T-helper 2 cell treated with Interferon-gamma antibody and Interleukin-4, amounts not matched to agents 5 μg/mL and 100 μg/mL, for 36 hours (primary cell): ENCODE data around the gene GPRC5C.
A peak's percentile ranks its signal among the peaks of the same experiment; 100 is the strongest.

Experiments used
- DNase-seq: peaks from one replicate; pipeline ENCODE4 v3.0.0; 2021; ENCODE audit warnings: low spot score
- H3K27ac Mint-ChIP-seq: one replicate; pipeline ENCODE4 v1.8.0; 2021; ENCODE audit warnings: mild to moderate bottlenecking, mixed read lengths
- H3K27me3 Mint-ChIP-seq: one replicate; pipeline ENCODE4 v1.8.0; 2021; ENCODE audit warnings: low read depth, mixed read lengths
- H3K36me3 Mint-ChIP-seq: one replicate; pipeline ENCODE4 v1.8.0; 2021; ENCODE audit warnings: low read depth, mixed read lengths
- H3K4me1 Mint-ChIP-seq: one replicate; pipeline ENCODE4 v1.8.0; 2021; ENCODE audit warnings: low read depth, mixed read lengths
- H3K4me3 Mint-ChIP-seq: one replicate; pipeline ENCODE4 v1.8.0; 2022; ENCODE audit warnings: mild to moderate bottlenecking, moderate library complexity, mixed read lengths
- H3K9me3 Mint-ChIP-seq: one replicate; pipeline ENCODE4 v1.8.0; 2021; ENCODE audit warnings: mixed read lengths

GPRC5C gene

GRCh38 chr17:74415608-74416396 is 16.1 kb upstream of the GPRC5C start:
- no peaks in the 10 kb centered on the region for H3K4me1 Mint-ChIP-seq
- H3K9me3 Mint-ChIP-seq: no peaks in the 10 kb centered on the region
- no peaks in the 10 kb centered on the region for H3K36me3 Mint-ChIP-seq
- no peaks in the 10 kb centered on the region for H3K27me3 Mint-ChIP-seq
- H3K27ac Mint-ChIP-seq: no peak overlapping the region
- no peak overlapping the region for H3K4me3 Mint-ChIP-seq
- DNase-seq: no peak

GRCh38 chr17:74417178-74418045 is 14.5 kb upstream of the GPRC5C start:
- Mint-ChIP-seq H3K27ac (no peak overlapping the region), H3K4me3 (no peak overlapping the region), H3K9me3 (no peaks in the 10 kb centered on the region), H3K36me3 (no peaks in the 10 kb centered on the region), H3K27me3 (peaks cover 3% of the 10 kb centered on the region), H3K4me1 (no peaks in the 10 kb centered on the region)
- peak; percentile 6 for DNase-seq

- no peak overlapping the region for H3K27ac Mint-ChIP-seq
- H3K27me3 Mint-ChIP-seq: peaks cover 3% of the 10 kb centered on the region
- no peaks in the 10 kb centered on the region for H3K9me3 Mint-ChIP-seq
- no peaks in the 10 kb centered on the region for H3K36me3 Mint-ChIP-seq
- no peak overlapping the region for H3K4me3 Mint-ChIP-seq
- no peaks in the 10 kb centered on the region for H3K4me1 Mint-ChIP-seq
- no peak for DNase-seq
These were observed 11.9 kb upstream of the GPRC5C start for GRCh38 chr17:74419928-74420411.

GRCh38 chr17:74424117-74424516 is 7.8 kb upstream of the GPRC5C start:
- no peaks in the 10 kb centered on the region for H3K9me3 Mint-ChIP-seq
- H3K27me3 Mint-ChIP-seq: peaks cover 18% of the 10 kb centered on the region
- no peaks in the 10 kb centered on the region for H3K4me1 Mint-ChIP-seq
- H3K36me3 Mint-ChIP-seq: no peaks in the 10 kb centered on the region
- no peak for DNase-seq
- no peak overlapping the region for H3K27ac Mint-ChIP-seq
- H3K4me3 Mint-ChIP-seq: no peak overlapping the region

- no peak overlapping the region for H3K4me3 Mint-ChIP-seq
- H3K27me3 Mint-ChIP-seq: peaks cover 21% of the 10 kb centered on the region
- H3K36me3 Mint-ChIP-seq: no peaks in the 10 kb centered on the region
- H3K4me1 Mint-ChIP-seq: no peaks in the 10 kb centered on the region
- H3K27ac Mint-ChIP-seq: no peak overlapping the region
- H3K9me3 Mint-ChIP-seq: no peaks in the 10 kb centered on the region
- no peak for DNase-seq
These were observed 7.2 kb upstream of the GPRC5C start for GRCh38 chr17:74424657-74425056.

GRCh38 chr17:74426551-74427047 is 5.3 kb upstream of the GPRC5C start:
- Mint-ChIP-seq H3K4me1 (peaks cover 4% of the 10 kb centered on the region), H3K4me3 (no peak overlapping the region), H3K27ac (no peak overlapping the region), H3K27me3 (peaks cover 36% of the 10 kb centered on the region), H3K36me3 (no peaks in the 10 kb centered on the region), H3K9me3 (no peaks in the 10 kb centered on the region)
- DNase-seq: no peak

- Mint-ChIP-seq H3K27me3 (peaks cover 41% of the 10 kb centered on the region), H3K4me1 (peaks cover 8% of the 10 kb centered on the region), H3K27ac (no peak overlapping the region), H3K9me3 (no peaks in the 10 kb centered on the region), H3K4me3 (no peak overlapping the region), H3K36me3 (no peaks in the 10 kb centered on the region)
- no peak for DNase-seq
These were observed 4.7 kb upstream of the GPRC5C start for GRCh38 chr17:74427048-74427762.

- no peaks in the 10 kb centered on the region for H3K36me3 Mint-ChIP-seq
- H3K4me1 Mint-ChIP-seq: peaks cover 8% of the 10 kb centered on the region
- peaks cover 42% of the 10 kb centered on the region for H3K27me3 Mint-ChIP-seq
- H3K27ac Mint-ChIP-seq: no peak overlapping the region
- H3K4me3 Mint-ChIP-seq: no peak overlapping the region
- DNase-seq: no peak
- no peaks in the 10 kb centered on the region for H3K9me3 Mint-ChIP-seq
These were observed 4.1 kb upstream of the GPRC5C start for GRCh38 chr17:74427763-74428153.

GRCh38 chr17:74429604-74430384 is 2.1 kb upstream of the GPRC5C start:
- no peaks in the 10 kb centered on the region for H3K9me3 Mint-ChIP-seq
- peaks cover 54% of the 10 kb centered on the region for H3K27me3 Mint-ChIP-seq
- H3K27ac Mint-ChIP-seq: no peak overlapping the region
- no peak for DNase-seq
- no peaks in the 10 kb centered on the region for H3K36me3 Mint-ChIP-seq
- H3K4me1 Mint-ChIP-seq: peaks cover 8% of the 10 kb centered on the region
- H3K4me3 Mint-ChIP-seq: no peak overlapping the region

- Mint-ChIP-seq H3K4me3 (peak overlapping the region; percentile 21), H3K9me3 (no peaks in the 10 kb centered on the region), H3K36me3 (no peaks in the 10 kb centered on the region), H3K27ac (no peak overlapping the region), H3K4me1 (peaks cover 8% of the 10 kb centered on the region), H3K27me3 (peaks cover 55% of the 10 kb centered on the region)
- DNase-seq: no peak
These were observed 1.5 kb upstream of the GPRC5C start for GRCh38 chr17:74430385-74430705.

GRCh38 chr17:74430706-74431567 is 951 bp upstream of the GPRC5C start:
- Mint-ChIP-seq H3K4me1 (peaks cover 8% of the 10 kb centered on the region), H3K4me3 (peak overlapping the region; percentile 65), H3K27ac (no peak overlapping the region), H3K36me3 (no peaks in the 10 kb centered on the region), H3K27me3 (peaks cover 61% of the 10 kb centered on the region), H3K9me3 (no peaks in the 10 kb centered on the region)
- peak; percentile 24 for DNase-seq

GRCh38 chr17:74432424-74432690 is 469 bp downstream of the GPRC5C start:
- Mint-ChIP-seq H3K27me3 (peaks cover 58% of the 10 kb centered on the region), H3K27ac (no peak overlapping the region), H3K36me3 (no peaks in the 10 kb centered on the region), H3K9me3 (peaks cover 1% of the 10 kb centered on the region), H3K4me1 (peaks cover 8% of the 10 kb centered on the region), H3K4me3 (no peak overlapping the region)
- no peak for DNase-seq
